H9 (cell line): ENCODE data around the gene DISC1. TPM values are rescaled to one million over a fixed set of nuclear protein-coding genes. Genes with fewer than 3 reads are reported as not detected.

Source experiments
- DNase-seq: peaks from one replicate; pipeline ENCODE4 v3.0.0-alpha.2; 2017
- H2AFZ ChIP-seq: one replicate; pipeline ENCODE4 v1.6.1; 2013; ENCODE audit warnings: mild to moderate bottlenecking, low read length, control low read depth, moderate library complexity
- H2AK5ac ChIP-seq: 2 replicates; pipeline ENCODE4 v1.6.1; 2013; ENCODE audit warnings: low read length, control low read depth, mixed read lengths; ENCODE audit not compliant: insufficient read length
- H2BK120ac ChIP-seq: one replicate; pipeline ENCODE4 v1.6.1; 2013; ENCODE audit warnings: low read depth, mild to moderate bottlenecking, low read length, control low read depth, inconsistent platforms; ENCODE audit not compliant: poor library complexity, severe bottlenecking
- H2BK12ac ChIP-seq: 2 replicates; pipeline ENCODE4 v1.6.1; 2013; ENCODE audit warnings: low read length, control low read depth, mixed read lengths, low read depth; ENCODE audit not compliant: insufficient read length
- H2BK15ac ChIP-seq: 2 replicates; pipeline ENCODE4 v1.6.1; 2013; ENCODE audit warnings: low read depth, low read length, control low read depth
- H2BK20ac ChIP-seq: one replicate; pipeline ENCODE4 v1.6.1; 2013; ENCODE audit warnings: low read depth, mild to moderate bottlenecking, low read length, control low read depth, inconsistent platforms; ENCODE audit not compliant: poor library complexity, severe bottlenecking
- H2BK5ac ChIP-seq: 2 replicates; pipeline ENCODE4 v1.6.1; 2013; ENCODE audit warnings: low read length, control low read depth, mixed read lengths; ENCODE audit not compliant: insufficient read length
- H3K14ac ChIP-seq: 2 replicates; pipeline ENCODE4 v1.6.1; 2013; ENCODE audit warnings: low read length, control low read depth; ENCODE audit not compliant: insufficient read depth
- H3K18ac ChIP-seq: 2 replicates; pipeline ENCODE4 v1.6.1; 2013; ENCODE audit warnings: low read depth, mild to moderate bottlenecking, mixed read lengths, low read length, control low read depth; ENCODE audit not compliant: insufficient read length
- H3K23ac ChIP-seq: 2 replicates; pipeline ENCODE4 v1.6.1; 2013; ENCODE audit warnings: low read length, control low read depth, mixed read lengths, low read depth; ENCODE audit not compliant: insufficient read length
- H3K23me2 ChIP-seq: 2 replicates; pipeline ENCODE4 v1.6.1; 2013; ENCODE audit warnings: low read depth, mild to moderate bottlenecking, mixed read lengths, low read length, control low read depth; ENCODE audit not compliant: insufficient read length, poor library complexity, severe bottlenecking
- H3K27ac ChIP-seq: 2 replicates; pipeline ENCODE4 v1.5.1; 2013; ENCODE audit warnings: low read length, control low read depth, mixed read lengths, low read depth; ENCODE audit not compliant: insufficient read length
- H3K27me3 ChIP-seq: 2 replicates; pipeline ENCODE4 v1.6.1; 2013; ENCODE audit warnings: low read length, control low read depth, inconsistent platforms; ENCODE audit not compliant: insufficient read depth
- H3K4ac ChIP-seq: 2 replicates; pipeline ENCODE4 v1.6.1; 2013; ENCODE audit warnings: low read depth, mild to moderate bottlenecking, control low read depth, inconsistent platforms, low read length, moderate library complexity
- H3K4me1 ChIP-seq: 2 replicates; pipeline ENCODE4 v1.6.1; 2013; ENCODE audit warnings: low read length, control low read depth, inconsistent platforms; ENCODE audit not compliant: insufficient read depth
- H3K4me2 ChIP-seq: 2 replicates; pipeline ENCODE4 v1.6.1; 2013; ENCODE audit warnings: low read length, control low read depth, mixed read lengths; ENCODE audit not compliant: insufficient read length, insufficient read depth
- H3K56ac ChIP-seq: 2 replicates; pipeline ENCODE4 v1.6.1; 2013; ENCODE audit warnings: low read depth, mild to moderate bottlenecking, mixed read lengths, low read length, control low read depth; ENCODE audit not compliant: insufficient read length
- H3K79me1 ChIP-seq: 2 replicates; pipeline ENCODE4 v1.6.1; 2013; ENCODE audit warnings: low read depth, mild to moderate bottlenecking, moderate library complexity, low read length, control low read depth, inconsistent platforms; ENCODE audit not compliant: insufficient read depth, poor library complexity, severe bottlenecking
- H3K79me2 ChIP-seq: 2 replicates; pipeline ENCODE4 v1.6.1; 2013; ENCODE audit warnings: low read length, control low read depth, inconsistent platforms; ENCODE audit not compliant: insufficient read depth
- H3K9ac ChIP-seq: 2 replicates; pipeline ENCODE4 v1.6.1; 2013; ENCODE audit warnings: low read length, control low read depth, mixed read lengths; ENCODE audit not compliant: insufficient read length; ENCODE audit errors: extremely low read depth
- H3K9me3 ChIP-seq: one replicate; pipeline ENCODE4 v1.6.1; 2013; ENCODE audit warnings: low read depth, low read length, inconsistent platforms; ENCODE audit not compliant: control insufficient read depth
- H3T11ph ChIP-seq: one replicate; pipeline ENCODE4 v1.6.1; 2013; ENCODE audit warnings: mild to moderate bottlenecking, low read length, control low read depth, inconsistent platforms
- H4K20me1 ChIP-seq: one replicate; pipeline ENCODE4 v1.6.1; 2013; ENCODE audit not compliant: control insufficient read depth, insufficient read length, insufficient read depth
- H4K5ac ChIP-seq: 2 replicates; pipeline ENCODE4 v1.6.1; 2013; ENCODE audit warnings: low read depth, mild to moderate bottlenecking, mixed read lengths, low read length, control low read depth; ENCODE audit not compliant: insufficient read length
- H4K8ac ChIP-seq: replicated peaks from 2 replicates; pipeline ENCODE4 v1.6.1; 2013; ENCODE audit warnings: low read length, control low read depth, mixed read lengths, low read depth; ENCODE audit not compliant: insufficient read length
- H4K91ac ChIP-seq: 2 replicates; pipeline ENCODE4 v1.6.1; 2013; ENCODE audit warnings: low read depth, mild to moderate bottlenecking, moderate library complexity, mixed read lengths, low read length, control low read depth; ENCODE audit not compliant: insufficient read length
- H3K27ac Mint-ChIP-seq, 3 experiments: 2 replicates in 2 of 3; 3 replicates in 1 of 3; pipeline ENCODE4 v1.8.0; 2020 to 2021; ENCODE audit warnings: mixed read lengths in 3 of 3, mild to moderate bottlenecking in 1 of 3, moderate library complexity in 1 of 3
- H3K27me3 Mint-ChIP-seq: 2 replicates; pipeline ENCODE4 v1.8.0; 2021; ENCODE audit warnings: low read depth, mild to moderate bottlenecking, moderate library complexity, mixed read lengths
- H3K36me3 Mint-ChIP-seq, 3 experiments: 2 replicates in 2 of 3; 3 replicates in 1 of 3; pipeline ENCODE4 v1.8.0; 2020 to 2021; ENCODE audit warnings: low read depth in 3 of 3, mixed read lengths in 3 of 3; ENCODE audit not compliant: insufficient read depth in 1 of 3
- H3K4me1 Mint-ChIP-seq, 2 experiments: 2 replicates each; pipeline ENCODE4 v1.8.0; 2020; ENCODE audit warnings: mixed read lengths in 2 of 2
- H3K4me3 Mint-ChIP-seq, 2 experiments: 2 replicates in 1 of 2; 3 replicates in 1 of 2; pipeline ENCODE4 v1.8.0; 2020 to 2021; ENCODE audit warnings: mild to moderate bottlenecking in 2 of 2, mixed read lengths in 2 of 2, moderate library complexity in 1 of 2
- H3K9me3 Mint-ChIP-seq, 2 experiments: 2 replicates in 1 of 2; 3 replicates in 1 of 2; pipeline ENCODE4 v1.8.0; 2020; ENCODE audit warnings: mild to moderate bottlenecking in 2 of 2, mixed read lengths in 2 of 2, moderate library complexity in 1 of 2
- CTCF ChIP-seq: fragments of 200-600 bp; sonication (generic); conservative IDR thresholded peaks from 3 replicates; pipeline ENCODE4 v1.8.0; 2021; ENCODE audit warnings: antibody characterized with exemption, mild to moderate bottlenecking
- WGBS: extraction: QIAGEN DNeasy Blood & Tissue Kit; methylation state at CpG from one replicate; pipeline ENCODE4 v1.1.7; 2013; ENCODE audit warnings: missing lambda C conversion rate, low lambda C conversion rate, mixed read lengths; ENCODE audit not compliant: insufficient read length; ENCODE audit errors: extremely low coverage; 5-methylcytosine and 5-hydroxymethylcytosine counted together
- total RNA-seq: library from RNA; stranded (reverse); gene quantifications from 2 replicates; pipeline ENCODE4 v1.2.1, GENCODE V29; 2021

The DISC1 gene
- total RNA-seq, 1 experiment from 2014 or later, result 2.5 TPM

- Histone ChIP-seq H2AFZ (no peak overlapping the region), H2BK120ac (no peak overlapping the region), H3K4ac (no peak overlapping the region), H3K79me1 (no peaks in the 10 kb centered on the region), H3T11ph (no peak overlapping the region), H3K27me3 (no peaks in the 10 kb centered on the region), H3K56ac (no peak overlapping the region), H3K27ac (no peak overlapping the region), H3K4me2 (no peak overlapping the region), H3K23me2 (no peaks in the 10 kb centered on the region), H3K18ac (no peak overlapping the region), H2BK12ac (no peak overlapping the region), H2BK15ac (no peak overlapping the region), H2BK20ac (no peak overlapping the region), H4K91ac (no peak overlapping the region), H3K79me2 (no peaks in the 10 kb centered on the region), H2AK5ac (no peak overlapping the region), H4K8ac (no peak overlapping the region), H2BK5ac (no peak overlapping the region), H4K20me1 (no peaks in the 10 kb centered on the region), H3K4me1 (no peaks in the 10 kb centered on the region; the same call in 1 of the 2 replicates), H3K23ac (no peak overlapping the region), H3K9ac (no peak overlapping the region), H4K5ac (no peak overlapping the region), H3K9me3 (no peaks in the 10 kb centered on the region), H3K14ac (no peak overlapping the region)
- Mint-ChIP-seq H3K27ac (no peak overlapping the region), H3K27me3 (no peaks in the 10 kb centered on the region; the same call in 1 of the 2 replicates), H3K9me3 (no peaks in the 10 kb centered on the region), H3K4me1 (peaks cover 7 to 12% of the 10 kb centered on the region in 2 experiments), H3K36me3 (no peaks in the 10 kb centered on the region), H3K4me3 (no peak overlapping the region)
- WGBS, result no CpG with 5 or more reads among the region's 5 CpGs
- no peak for DNase-seq
- TF ChIP-seq CTCF, result no peak
Observed at GRCh38 chr1:231828182-231828920, 201.8 kb downstream of the DISC1 start.
